H9 (cell line): ENCODE data around the gene ANKRD17. TPM values are rescaled to one million over a fixed set of nuclear protein-coding genes. Genes with fewer than 3 reads are reported as not detected.

Experiments used
- DNase-seq: peaks from one replicate; pipeline ENCODE4 v3.0.0-alpha.2; 2017
- H2AFZ ChIP-seq: one replicate; pipeline ENCODE4 v1.6.1; 2013; ENCODE audit warnings: mild to moderate bottlenecking, low read length, control low read depth, moderate library complexity
- H2AK5ac ChIP-seq: 2 replicates; pipeline ENCODE4 v1.6.1; 2013; ENCODE audit warnings: low read length, control low read depth, mixed read lengths; ENCODE audit not compliant: insufficient read length
- H2BK120ac ChIP-seq: one replicate; pipeline ENCODE4 v1.6.1; 2013; ENCODE audit warnings: low read depth, mild to moderate bottlenecking, low read length, control low read depth, inconsistent platforms; ENCODE audit not compliant: poor library complexity, severe bottlenecking
- H2BK12ac ChIP-seq: 2 replicates; pipeline ENCODE4 v1.6.1; 2013; ENCODE audit warnings: low read length, control low read depth, mixed read lengths, low read depth; ENCODE audit not compliant: insufficient read length
- H2BK15ac ChIP-seq: 2 replicates; pipeline ENCODE4 v1.6.1; 2013; ENCODE audit warnings: low read depth, low read length, control low read depth
- H2BK20ac ChIP-seq: one replicate; pipeline ENCODE4 v1.6.1; 2013; ENCODE audit warnings: low read depth, mild to moderate bottlenecking, low read length, control low read depth, inconsistent platforms; ENCODE audit not compliant: poor library complexity, severe bottlenecking
- H2BK5ac ChIP-seq: 2 replicates; pipeline ENCODE4 v1.6.1; 2013; ENCODE audit warnings: low read length, control low read depth, mixed read lengths; ENCODE audit not compliant: insufficient read length
- H3K14ac ChIP-seq: 2 replicates; pipeline ENCODE4 v1.6.1; 2013; ENCODE audit warnings: low read length, control low read depth; ENCODE audit not compliant: insufficient read depth
- H3K18ac ChIP-seq: 2 replicates; pipeline ENCODE4 v1.6.1; 2013; ENCODE audit warnings: low read depth, mild to moderate bottlenecking, mixed read lengths, low read length, control low read depth; ENCODE audit not compliant: insufficient read length
- H3K23ac ChIP-seq: 2 replicates; pipeline ENCODE4 v1.6.1; 2013; ENCODE audit warnings: low read length, control low read depth, mixed read lengths, low read depth; ENCODE audit not compliant: insufficient read length
- H3K23me2 ChIP-seq: 2 replicates; pipeline ENCODE4 v1.6.1; 2013; ENCODE audit warnings: low read depth, mild to moderate bottlenecking, mixed read lengths, low read length, control low read depth; ENCODE audit not compliant: insufficient read length, poor library complexity, severe bottlenecking
- H3K27ac ChIP-seq: 2 replicates; pipeline ENCODE4 v1.5.1; 2013; ENCODE audit warnings: low read length, control low read depth, mixed read lengths, low read depth; ENCODE audit not compliant: insufficient read length
- H3K27me3 ChIP-seq: 2 replicates; pipeline ENCODE4 v1.6.1; 2013; ENCODE audit warnings: low read length, control low read depth, inconsistent platforms; ENCODE audit not compliant: insufficient read depth
- H3K4ac ChIP-seq: 2 replicates; pipeline ENCODE4 v1.6.1; 2013; ENCODE audit warnings: low read depth, mild to moderate bottlenecking, control low read depth, inconsistent platforms, low read length, moderate library complexity
- H3K4me1 ChIP-seq: 2 replicates; pipeline ENCODE4 v1.6.1; 2013; ENCODE audit warnings: low read length, control low read depth, inconsistent platforms; ENCODE audit not compliant: insufficient read depth
- H3K4me2 ChIP-seq: 2 replicates; pipeline ENCODE4 v1.6.1; 2013; ENCODE audit warnings: low read length, control low read depth, mixed read lengths; ENCODE audit not compliant: insufficient read length, insufficient read depth
- H3K56ac ChIP-seq: 2 replicates; pipeline ENCODE4 v1.6.1; 2013; ENCODE audit warnings: low read depth, mild to moderate bottlenecking, mixed read lengths, low read length, control low read depth; ENCODE audit not compliant: insufficient read length
- H3K79me1 ChIP-seq: 2 replicates; pipeline ENCODE4 v1.6.1; 2013; ENCODE audit warnings: low read depth, mild to moderate bottlenecking, moderate library complexity, low read length, control low read depth, inconsistent platforms; ENCODE audit not compliant: insufficient read depth, poor library complexity, severe bottlenecking
- H3K79me2 ChIP-seq: 2 replicates; pipeline ENCODE4 v1.6.1; 2013; ENCODE audit warnings: low read length, control low read depth, inconsistent platforms; ENCODE audit not compliant: insufficient read depth
- H3K9ac ChIP-seq: 2 replicates; pipeline ENCODE4 v1.6.1; 2013; ENCODE audit warnings: low read length, control low read depth, mixed read lengths; ENCODE audit not compliant: insufficient read length; ENCODE audit errors: extremely low read depth
- H3K9me3 ChIP-seq: one replicate; pipeline ENCODE4 v1.6.1; 2013; ENCODE audit warnings: low read depth, low read length, inconsistent platforms; ENCODE audit not compliant: control insufficient read depth
- H3T11ph ChIP-seq: one replicate; pipeline ENCODE4 v1.6.1; 2013; ENCODE audit warnings: mild to moderate bottlenecking, low read length, control low read depth, inconsistent platforms
- H4K20me1 ChIP-seq: one replicate; pipeline ENCODE4 v1.6.1; 2013; ENCODE audit not compliant: control insufficient read depth, insufficient read length, insufficient read depth
- H4K5ac ChIP-seq: 2 replicates; pipeline ENCODE4 v1.6.1; 2013; ENCODE audit warnings: low read depth, mild to moderate bottlenecking, mixed read lengths, low read length, control low read depth; ENCODE audit not compliant: insufficient read length
- H4K8ac ChIP-seq: replicated peaks from 2 replicates; pipeline ENCODE4 v1.6.1; 2013; ENCODE audit warnings: low read length, control low read depth, mixed read lengths, low read depth; ENCODE audit not compliant: insufficient read length
- H4K91ac ChIP-seq: 2 replicates; pipeline ENCODE4 v1.6.1; 2013; ENCODE audit warnings: low read depth, mild to moderate bottlenecking, moderate library complexity, mixed read lengths, low read length, control low read depth; ENCODE audit not compliant: insufficient read length
- H3K27ac Mint-ChIP-seq, 3 experiments: 2 replicates in 2 of 3; 3 replicates in 1 of 3; pipeline ENCODE4 v1.8.0; 2020 to 2021; ENCODE audit warnings: mixed read lengths in 3 of 3, mild to moderate bottlenecking in 1 of 3, moderate library complexity in 1 of 3
- H3K27me3 Mint-ChIP-seq: 2 replicates; pipeline ENCODE4 v1.8.0; 2021; ENCODE audit warnings: low read depth, mild to moderate bottlenecking, moderate library complexity, mixed read lengths
- H3K36me3 Mint-ChIP-seq, 3 experiments: 2 replicates in 2 of 3; 3 replicates in 1 of 3; pipeline ENCODE4 v1.8.0; 2020 to 2021; ENCODE audit warnings: low read depth in 3 of 3, mixed read lengths in 3 of 3; ENCODE audit not compliant: insufficient read depth in 1 of 3
- H3K4me1 Mint-ChIP-seq, 2 experiments: 2 replicates each; pipeline ENCODE4 v1.8.0; 2020; ENCODE audit warnings: mixed read lengths in 2 of 2
- H3K4me3 Mint-ChIP-seq, 2 experiments: 2 replicates in 1 of 2; 3 replicates in 1 of 2; pipeline ENCODE4 v1.8.0; 2020 to 2021; ENCODE audit warnings: mild to moderate bottlenecking in 2 of 2, mixed read lengths in 2 of 2, moderate library complexity in 1 of 2
- H3K9me3 Mint-ChIP-seq, 2 experiments: 2 replicates in 1 of 2; 3 replicates in 1 of 2; pipeline ENCODE4 v1.8.0; 2020; ENCODE audit warnings: mild to moderate bottlenecking in 2 of 2, mixed read lengths in 2 of 2, moderate library complexity in 1 of 2
- total RNA-seq: library from RNA; stranded (reverse); gene quantifications from 2 replicates; pipeline ENCODE4 v1.2.1, GENCODE V29; 2021
- TF ChIP-seq, protein P1 (sequence below): fragments of 200-600 bp; sonication (generic); conservative IDR thresholded peaks from 3 replicates; pipeline ENCODE4 v1.8.0; 2021; ENCODE audit warnings: antibody characterized with exemption, mild to moderate bottlenecking

The ANKRD17 gene
- total RNA-seq, 1 experiment from 2014 or later = 82.4 TPM

DNA sequence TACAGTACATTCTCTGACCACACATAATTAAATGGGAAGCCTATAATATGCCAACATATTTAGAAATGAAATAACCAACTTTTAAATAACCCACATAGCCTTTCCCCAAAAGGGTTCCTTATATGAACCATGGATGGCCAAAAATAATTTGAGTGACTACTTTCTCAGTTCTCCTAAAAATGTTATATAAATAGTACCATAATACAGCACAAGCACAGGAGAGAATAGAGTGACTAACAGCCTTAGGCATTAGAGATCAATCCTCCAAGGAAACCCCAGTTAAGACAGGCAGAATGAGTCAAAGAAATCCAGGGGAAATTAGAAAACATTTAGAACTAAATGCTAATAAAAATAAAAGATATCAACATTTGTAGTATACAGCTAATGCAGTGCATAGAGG lies 50.2 kb downstream of the ANKRD17 start:
- Histone ChIP-seq H3K23me2 (no peaks in the 10 kb centered on the region), H4K8ac (no peak overlapping the region), H3K27ac (no peak overlapping the region), H3K14ac (no peak overlapping the region), H2AFZ (no peak overlapping the region), H4K20me1 (no peaks in the 10 kb centered on the region), H3K23ac (no peak overlapping the region), H4K5ac (no peak overlapping the region), H2BK15ac (no peak overlapping the region), H3K56ac (no peak overlapping the region), H3K4me1 (no peaks in the 10 kb centered on the region), H4K91ac (no peak overlapping the region), H3T11ph (no peak overlapping the region), H3K18ac (no peak overlapping the region), H2BK12ac (no peak overlapping the region), H3K4ac (no peak overlapping the region), H3K79me2 (peaks cover 8% of the 10 kb centered on the region; the same call in 1 of the 2 replicates), H2BK20ac (no peak overlapping the region), H3K4me2 (no peak overlapping the region), H3K27me3 (no peaks in the 10 kb centered on the region), H3K79me1 (peaks cover 3% of the 10 kb centered on the region), H2AK5ac (no peak overlapping the region), H2BK120ac (no peak overlapping the region), H3K9me3 (no peaks in the 10 kb centered on the region), H3K9ac (no peak overlapping the region), H2BK5ac (no peak overlapping the region)
- peaks cover 6 to 9% of the 10 kb centered on the region in 2 experiments; a peak in 2 of 4 replicates for H3K4me1 Mint-ChIP-seq
- peak overlapping the region in 1 of 3 experiments; percentile 48; a peak in 1 of 7 replicates for H3K27ac Mint-ChIP-seq
- H3K36me3 Mint-ChIP-seq = peaks cover 2 to 11% (median 5%) of the 10 kb centered on the region in 3 experiments; a peak in 5 of 7 replicates
- H3K4me3 Mint-ChIP-seq = no peak overlapping the region
- peaks cover 0 to 3% of the 10 kb centered on the region in 2 experiments; a peak in 1 of 5 replicates for H3K9me3 Mint-ChIP-seq
- no peak for DNase-seq
- no peaks in the 10 kb centered on the region for H3K27me3 Mint-ChIP-seq
- TF ChIP-seq, protein P1, sequence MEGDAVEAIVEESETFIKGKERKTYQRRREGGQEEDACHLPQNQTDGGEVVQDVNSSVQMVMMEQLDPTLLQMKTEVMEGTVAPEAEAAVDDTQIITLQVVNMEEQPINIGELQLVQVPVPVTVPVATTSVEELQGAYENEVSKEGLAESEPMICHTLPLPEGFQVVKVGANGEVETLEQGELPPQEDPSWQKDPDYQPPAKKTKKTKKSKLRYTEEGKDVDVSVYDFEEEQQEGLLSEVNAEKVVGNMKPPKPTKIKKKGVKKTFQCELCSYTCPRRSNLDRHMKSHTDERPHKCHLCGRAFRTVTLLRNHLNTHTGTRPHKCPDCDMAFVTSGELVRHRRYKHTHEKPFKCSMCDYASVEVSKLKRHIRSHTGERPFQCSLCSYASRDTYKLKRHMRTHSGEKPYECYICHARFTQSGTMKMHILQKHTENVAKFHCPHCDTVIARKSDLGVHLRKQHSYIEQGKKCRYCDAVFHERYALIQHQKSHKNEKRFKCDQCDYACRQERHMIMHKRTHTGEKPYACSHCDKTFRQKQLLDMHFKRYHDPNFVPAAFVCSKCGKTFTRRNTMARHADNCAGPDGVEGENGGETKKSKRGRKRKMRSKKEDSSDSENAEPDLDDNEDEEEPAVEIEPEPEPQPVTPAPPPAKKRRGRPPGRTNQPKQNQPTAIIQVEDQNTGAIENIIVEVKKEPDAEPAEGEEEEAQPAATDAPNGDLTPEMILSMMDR = no peak
